Caki2 (cell line): ENCODE results near the gene ATG10. TPM values are rescaled to one million over a fixed set of nuclear protein-coding genes. Genes with fewer than 3 reads are reported as not detected.
A peak's percentile ranks its signal among the peaks of the same experiment; 100 is the strongest.
"Not testable (repeated sequence)": the region's sequence is repeated elsewhere in the genome, so short reads cannot be mapped to it uniquely, and the experiment has no call there.

Experiments used
- DNase-seq: peaks from one replicate; pipeline ENCODE4 v3.0.0-alpha.2; 2015; ENCODE audit warnings: low read depth
- in situ Hi-C: cut with HindIII; loops from 2 replicates; pipeline ENCODE4 v1.10.0; 2016; ENCODE audit warnings: low sequenced_read_pairs, low pct_unique_long_range_greater_than_20kb, mixed read lengths
- total RNA-seq: library from RNA; depleted of rRNA; stranded (reverse); fragments of >200 nt; shearing (Covaris generic); gene quantifications from 2 replicates; pipeline ENCODE4 v1.2.3, GENCODE V29; 2014; ENCODE audit warnings: low replicate concordance

ATG10 gene
- total RNA-seq, 1 experiment from 2014 or later: 26.8 TPM

- no peak for DNase-seq
- in situ Hi-C loops: no loop called here
Observed at GRCh38 chr5:82234885-82235284, 263.1 kb downstream of the ATG10 start.

- in situ Hi-C loops: no loop called here
- no peak for DNase-seq
Observed at GRCh38 chr5:82244151-82244550, 272.3 kb downstream of the ATG10 start.

GRCh38 chr5:82244854-82245635 lies 273.2 kb downstream of the ATG10 start:
- in situ Hi-C loops: no loop called here
- DNase-seq: no peak

- in situ Hi-C loops: no loop called here
- DNase-seq: no peak
Observed at GRCh38 chr5:82246960-82247574, 275.2 kb downstream of the ATG10 start.

GRCh38 chr5:82252744-82253143 lies 280.9 kb downstream of the ATG10 start:
- DNase-seq: no peak
- in situ Hi-C loops: no loop called here

- in situ Hi-C loops: no loop called here
- no peak for DNase-seq
Observed at GRCh38 chr5:82255844-82256243, 284.0 kb downstream of the ATG10 start.

- DNase-seq: no peak
- in situ Hi-C loops: no loop called here
Observed at GRCh38 chr5:82257247-82257646, 285.4 kb downstream of the ATG10 start.

GRCh38 chr5:82257729-82258128 lies 285.9 kb downstream of the ATG10 start:
- in situ Hi-C loops: no loop called here
- DNase-seq: no peak

- DNase-seq: no peak
Observed at GRCh38 chr5:82259172-82259800, 287.5 kb downstream of the ATG10 start.

GRCh38 chr5:82265047-82265446 lies 293.2 kb downstream of the ATG10 start:
- no peak for DNase-seq
- in situ Hi-C loops: no loop called here

More at GRCh38 chr5:82259172-82259800, 287.5 kb downstream of the ATG10 start:
- in situ Hi-C loops: no loop called here

GRCh38 chr5:82267297-82267933 lies 295.6 kb downstream of the ATG10 start:
- in situ Hi-C loops, DNase-seq: not testable (repeated sequence)

- DNase-seq, in situ Hi-C loops: not testable (repeated sequence)
Observed at GRCh38 chr5:82269363-82269762, 297.5 kb downstream of the ATG10 start.

GRCh38 chr5:82272571-82273356 lies 300.9 kb downstream of the ATG10 start:
- DNase-seq, in situ Hi-C loops: not testable (repeated sequence)

- in situ Hi-C loops, DNase-seq: not testable (repeated sequence)
Observed at GRCh38 chr5:82273426-82273825, 301.6 kb downstream of the ATG10 start.

GRCh38 chr5:82274343-82275211 lies 302.8 kb downstream of the ATG10 start:
- DNase-seq: peak; percentile 22

GRCh38 chr5:82275216-82275664 lies 303.4 kb downstream of the ATG10 start:
- DNase-seq: no peak
- in situ Hi-C loops: no loop called here

More at GRCh38 chr5:82274343-82275211, 302.8 kb downstream of the ATG10 start:
- in situ Hi-C loops: no loop called here
